Stimulated activated CD4-positive, alpha-beta T cell treated with anti-CD3 and anti-CD28 coated beads, Interleukin-15, amount 100 ng/mL, for 48 hours (primary cell): Measurements from ENCODE around the gene CYB561D1.

Source experiments
- DNase-seq, 2 donors: peaks; one replicate each; pipeline ENCODE4 v3.0.0-alpha.2; 2020; ENCODE audit warnings: low read depth in 2 of 2

Gene CYB561D1

GRCh38 chr1:109481646-109482045 is 12.2 kb upstream of the CYB561D1 start:
- no peak for DNase-seq

GRCh38 chr1:109482242-109482641 is 11.7 kb upstream of the CYB561D1 start:
- DNase-seq: no peak

GRCh38 chr1:109482791-109483671 is 10.9 kb upstream of the CYB561D1 start:
- DNase-seq: no peak

- peak; percentile 88 to 90 for DNase-seq
Observed at GRCh38 chr1:109483672-109484518, 10.0 kb upstream of the CYB561D1 start, which contains the start of gene ATXN7L2. TSS of gene ATXN7L2 (plus strand) at chr1:109483905. CDS start at chr1:109483954, 49 bp downstream.

GRCh38 chr1:109484519-109484975 is 9.3 kb upstream of the CYB561D1 start:
- no peak for DNase-seq

GRCh38 chr1:109485001-109485400 is 8.9 kb upstream of the CYB561D1 start:
- DNase-seq: no peak

GRCh38 chr1:109487261-109487660 is 6.6 kb upstream of the CYB561D1 start:
- no peak for DNase-seq

- DNase-seq: no peak
Observed at GRCh38 chr1:109488201-109488600, 5.7 kb upstream of the CYB561D1 start.

- no peak for DNase-seq
Observed at GRCh38 chr1:109488696-109489095, 5.2 kb upstream of the CYB561D1 start.

- DNase-seq: peak in 1 of 2 donors; percentile 61
Observed at GRCh38 chr1:109490029-109490933, 3.6 kb upstream of the CYB561D1 start.

- no peak for DNase-seq
Observed at GRCh38 chr1:109490934-109491302, 3.0 kb upstream of the CYB561D1 start.

- DNase-seq: no peak
Observed at GRCh38 chr1:109491372-109491771, 2.5 kb upstream of the CYB561D1 start.

GRCh38 chr1:109492779-109493178 is 1.1 kb upstream of the CYB561D1 start:
- DNase-seq: no peak

GRCh38 chr1:109493227-109493626 is 667 bp upstream of the CYB561D1 start:
- DNase-seq: no peak

GRCh38 chr1:109495738-109496137 is 1.8 kb downstream of the CYB561D1 start:
- no peak for DNase-seq

GRCh38 chr1:109497449-109498160 is 3.7 kb downstream of the CYB561D1 start:
- DNase-seq: no peak

GRCh38 chr1:109498161-109498801 is 4.4 kb downstream of the CYB561D1 start:
- DNase-seq: no peak

GRCh38 chr1:109499081-109499480 is 5.2 kb downstream of the CYB561D1 start:
- no peak for DNase-seq

- peak in 1 of 2 donors; percentile 44 for DNase-seq
Observed at GRCh38 chr1:109499661-109500536, 6.0 kb downstream of the CYB561D1 start.
